Endothelial cell of umbilical vein (primary cell): Measurements from ENCODE around the gene PPP1R12C.

ENCODE experiments used
- EZH2 ChIP-seq: IDR thresholded peaks from 2 replicates; pipeline ENCODE4 v1.6.1; 2012; ENCODE audit warnings: borderline replicate concordance, low read depth, mild to moderate bottlenecking, moderate library complexity, low read length, inconsistent platforms; ENCODE audit not compliant: severe bottlenecking
- POLR2AphosphoS5 ChIP-seq: IDR thresholded peaks from 2 replicates; pipeline ENCODE4 v1.6.1; 2012; ENCODE audit warnings: low read depth, mild to moderate bottlenecking, control low read depth, low read length, moderate library complexity; ENCODE audit not compliant: insufficient read depth

- TF ChIP-seq EZH2 (no peak), POLR2AphosphoS5 (no peak)
Measured at GRCh38 chr19:55132453-55133129, 15.2 kb upstream of the PPP1R12C start.
